Neutrophil (primary cell): ENCODE data around the gene ADAMTS2.

Experiments used
- H3K27ac ChIP-seq: fragments of 200-600 bp; sonication (generic); 2 replicates; pipeline ENCODE4 v1.5.1; 2016; ENCODE audit warnings: mild to moderate bottlenecking, moderate library complexity
- H3K27me3 ChIP-seq: fragments of 200-600 bp; sonication (generic); 2 replicates; pipeline ENCODE4 v1.6.0; 2016; ENCODE audit warnings: mild to moderate bottlenecking
- H3K36me3 ChIP-seq: fragments of 200-600 bp; sonication (generic); 2 replicates; pipeline ENCODE4 v1.5.1; 2017
- H3K4me1 ChIP-seq, 2 experiments: fragments of 200-600 bp in 1 of 2; sonication (generic) in 1 of 2; 1 replicate in 1 of 2; 2 replicates in 1 of 2; pipeline versions ENCODE4 v1.5.1 to v1.6.1; 2013 to 2016; ENCODE audit warnings: low read depth in 1 of 2, low read length in 1 of 2, mild to moderate bottlenecking in 1 of 2, moderate library complexity in 1 of 2; ENCODE audit not compliant: control insufficient read depth in 1 of 2, insufficient read depth in 1 of 2
- H3K4me3 ChIP-seq, 2 experiments: fragments of 200-600 bp in 1 of 2; sonication (generic) in 1 of 2; 1 replicate in 1 of 2; 2 replicates in 1 of 2; pipeline ENCODE4 v1.5.1; 2013 to 2016; ENCODE audit warnings: low read depth in 1 of 2, low read length in 1 of 2, mild to moderate bottlenecking in 1 of 2, moderate library complexity in 1 of 2
- H3K9me3 ChIP-seq: fragments of 200-600 bp; sonication (generic); 2 replicates; pipeline ENCODE4 v1.5.1; 2016
- CTCF ChIP-seq: fragments of 200-600 bp; sonication (generic); IDR thresholded peaks from 2 replicates; pipeline ENCODE4 v1.5.1; 2016; ENCODE audit warnings: antibody characterized with exemption

ADAMTS2 gene

GRCh38 chr5:179369530-179369884 lies 24.2 kb upstream of the ADAMTS2 start:
- no peaks in the 10 kb centered on the region for H3K36me3 ChIP-seq
- no peak for TF ChIP-seq CTCF
- H3K27me3 ChIP-seq = no peaks in the 10 kb centered on the region
- no peaks in the 10 kb centered on the region for H3K4me1 ChIP-seq
- no peaks in the 10 kb centered on the region for H3K9me3 ChIP-seq
- H3K4me3 ChIP-seq = no peak overlapping the region
- H3K27ac ChIP-seq = no peak overlapping the region

- Histone ChIP-seq H3K27me3 (no peaks in the 10 kb centered on the region), H3K27ac (no peak overlapping the region), H3K9me3 (no peaks in the 10 kb centered on the region), H3K4me3 (no peak overlapping the region), H3K4me1 (no peaks in the 10 kb centered on the region), H3K36me3 (no peaks in the 10 kb centered on the region)
- TF ChIP-seq CTCF = no peak
Measured at GRCh38 chr5:179368806-179369529, 23.7 kb upstream of the ADAMTS2 start.

- H3K4me3 ChIP-seq = no peak overlapping the region
- no peaks in the 10 kb centered on the region for H3K9me3 ChIP-seq
- H3K27ac ChIP-seq = no peak overlapping the region
- H3K4me1 ChIP-seq = no peaks in the 10 kb centered on the region
- no peak for TF ChIP-seq CTCF
- H3K36me3 ChIP-seq = no peaks in the 10 kb centered on the region
- H3K27me3 ChIP-seq = no peaks in the 10 kb centered on the region
Measured at GRCh38 chr5:179368126-179368805, 23.0 kb upstream of the ADAMTS2 start.

GRCh38 chr5:179367491-179367890 lies 22.2 kb upstream of the ADAMTS2 start:
- Histone ChIP-seq H3K4me1 (no peaks in the 10 kb centered on the region), H3K27me3 (no peaks in the 10 kb centered on the region), H3K4me3 (no peak overlapping the region), H3K9me3 (no peaks in the 10 kb centered on the region), H3K27ac (no peak overlapping the region), H3K36me3 (no peaks in the 10 kb centered on the region)
- TF ChIP-seq CTCF = no peak

- H3K27me3 ChIP-seq = no peaks in the 10 kb centered on the region
- no peak for TF ChIP-seq CTCF
- H3K9me3 ChIP-seq = no peaks in the 10 kb centered on the region
Measured at GRCh38 chr5:179362355-179362754, 17.1 kb upstream of the ADAMTS2 start.

More at GRCh38 chr5:179362355-179362754, 17.1 kb upstream of the ADAMTS2 start:
- H3K36me3 ChIP-seq = no peaks in the 10 kb centered on the region
- no peak overlapping the region for H3K27ac ChIP-seq
- H3K4me1 ChIP-seq = no peaks in the 10 kb centered on the region
- H3K4me3 ChIP-seq = no peak overlapping the region
